GM21576 (cell line): ENCODE results near the gene DMRTA2.
"Not testable (repeated sequence)": the region's sequence is repeated elsewhere in the genome, so short reads cannot be mapped to it uniquely, and the experiment has no call there.

ENCODE experiments used
- ATAC-seq: cut with Tn5 transposase; IDR thresholded peaks from one replicate; pipeline ENCODE4 v1.9.1; 2021; ENCODE audit warnings: mild to moderate bottlenecking, moderate library complexity; ENCODE audit not compliant: unreplicated experiment

The DMRTA2 gene

DNA sequence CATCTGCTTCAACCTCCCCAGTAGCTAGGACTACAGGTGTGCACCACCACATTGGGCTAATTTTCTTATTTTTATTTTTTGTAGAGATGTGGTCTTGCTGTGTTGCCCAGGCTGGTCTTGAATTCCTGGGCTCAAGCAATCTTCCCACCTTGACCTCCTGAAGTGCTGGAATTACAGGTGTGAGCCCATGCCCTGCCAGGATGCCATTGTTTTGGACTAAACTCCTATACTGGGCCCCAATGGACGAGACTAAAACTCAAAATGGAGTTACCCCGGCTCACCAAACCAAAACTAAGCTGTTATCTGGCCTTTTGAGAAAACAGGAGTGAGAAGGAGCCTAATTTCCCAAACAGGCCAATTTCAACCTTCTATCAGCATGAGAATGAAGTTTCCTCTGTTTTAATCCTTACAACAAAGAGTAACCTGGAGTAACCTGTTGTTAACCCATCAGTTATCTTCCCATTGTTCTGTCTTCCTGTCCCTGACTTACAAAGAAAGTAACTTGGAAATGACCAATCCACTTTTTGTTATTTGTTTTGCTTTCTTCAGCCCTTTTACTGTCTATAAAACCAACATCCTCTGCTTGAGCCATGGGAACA is 29.6 kb downstream of the DMRTA2 start:
- ATAC-seq, result no peak

- ATAC-seq, result not testable (repeated sequence)
Observed at GRCh38 chr1:50381551-50381950, 41.7 kb downstream of the DMRTA2 start.

DNA sequence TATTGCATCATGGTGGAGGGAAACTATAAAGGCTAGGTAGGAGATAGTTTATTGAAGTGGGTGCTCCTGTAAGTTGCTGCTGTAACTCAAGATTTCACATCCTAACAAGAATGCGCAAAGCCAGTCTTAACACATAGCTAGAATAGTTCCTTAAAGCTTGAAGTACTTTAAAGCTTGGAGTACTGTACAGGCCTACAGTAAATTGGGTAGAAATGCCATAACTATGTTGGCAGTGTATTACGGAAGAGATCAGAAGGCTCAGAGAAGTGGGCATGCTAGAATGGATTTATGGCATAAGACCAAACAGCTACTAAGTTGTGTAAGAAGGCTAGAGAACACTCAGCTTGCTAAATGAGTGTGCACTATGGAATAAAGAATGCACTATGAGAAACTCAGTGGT is 44.5 kb downstream of the DMRTA2 start:
- no peak for ATAC-seq

DNA sequence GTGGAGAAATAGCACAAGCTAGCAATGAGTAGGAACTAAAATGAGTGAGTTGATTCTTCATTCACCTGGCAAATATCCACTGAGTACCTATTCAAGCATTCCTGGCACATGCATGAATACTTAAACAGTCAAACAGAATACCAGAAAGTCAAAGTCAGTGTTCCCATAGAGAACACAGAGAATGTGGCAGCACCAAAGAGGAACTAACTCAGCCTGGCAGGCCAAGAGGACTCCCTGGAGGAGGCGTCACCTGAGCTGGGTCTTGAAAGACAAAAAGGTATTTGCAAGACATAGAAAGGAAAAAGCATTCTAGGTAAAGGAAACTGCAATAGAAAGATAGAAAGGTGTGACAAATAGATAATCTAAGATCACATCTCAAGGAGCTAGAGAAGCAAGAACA is 49.7 kb downstream of the DMRTA2 start:
- no peak for ATAC-seq

DNA sequence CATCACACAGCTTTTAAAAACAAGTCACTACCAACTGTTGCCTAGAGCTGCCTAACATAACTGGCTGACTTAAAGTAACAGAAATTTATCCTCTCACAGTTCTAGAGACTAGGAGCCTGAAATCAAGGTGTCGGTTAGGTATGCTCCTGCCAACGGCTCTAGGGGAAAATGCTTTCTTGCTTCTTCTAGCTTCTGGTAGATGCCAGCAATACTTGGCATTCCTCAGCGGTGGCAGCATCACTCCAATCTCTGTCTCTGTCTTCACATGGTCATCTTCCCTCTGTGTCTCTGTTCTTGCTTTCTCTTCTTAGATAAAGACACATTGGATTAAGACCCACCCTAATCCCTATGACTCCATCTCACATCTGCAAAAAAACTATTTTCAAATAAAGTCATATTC is 51.5 kb downstream of the DMRTA2 start:
- ATAC-seq, result no peak

DNA sequence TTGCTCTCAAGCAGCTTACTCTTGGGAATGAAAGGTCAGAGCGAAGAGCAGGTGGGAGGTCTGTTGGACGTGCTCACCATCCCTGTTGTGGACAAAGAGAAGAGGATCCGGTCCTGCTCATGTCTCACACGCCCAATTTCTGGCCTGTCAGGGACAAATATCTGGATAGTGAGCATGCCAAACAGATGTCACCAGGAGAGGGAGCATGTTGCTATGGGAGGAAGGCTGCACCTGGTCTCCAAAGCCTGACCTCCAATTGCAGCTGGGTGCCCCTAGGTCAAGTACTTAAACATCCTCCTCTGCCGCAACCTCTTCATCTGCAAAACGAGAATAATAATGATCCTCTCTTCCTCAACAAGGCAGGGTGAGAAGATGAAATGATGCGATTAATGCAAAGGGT is 53.4 kb downstream of the DMRTA2 start:
- no peak for ATAC-seq

DNA sequence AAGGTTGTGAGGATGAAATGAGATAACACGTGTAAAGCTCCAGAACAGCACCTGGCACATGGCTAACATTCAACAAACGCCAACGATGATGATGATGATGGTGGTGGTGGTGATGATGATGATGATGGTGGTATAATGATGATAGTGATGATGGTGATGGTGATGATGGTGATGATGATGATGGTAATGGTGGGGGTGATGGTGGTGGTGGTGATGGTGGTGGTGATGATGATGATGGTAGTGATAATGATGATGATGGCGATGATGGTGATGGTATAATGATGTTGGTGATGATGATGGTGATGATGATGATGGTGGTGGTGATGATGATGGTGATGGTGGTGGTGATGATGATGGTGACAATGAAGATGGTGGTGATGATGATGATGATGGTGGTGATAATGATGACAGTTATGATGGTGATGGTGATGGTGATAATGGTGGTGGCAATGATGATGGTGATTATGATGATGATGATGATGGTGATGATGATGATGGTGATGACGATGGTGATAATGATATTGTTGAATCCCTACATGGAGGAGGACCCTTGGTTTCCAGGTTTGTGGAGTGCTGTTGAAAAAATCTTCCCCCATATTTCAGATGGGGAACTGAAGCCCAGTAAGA is 54.1 kb downstream of the DMRTA2 start:
- ATAC-seq, result no peak

GRCh38 chr1:50368179-50369007 is 54.9 kb downstream of the DMRTA2 start:
- no peak for ATAC-seq
